Thyroid gland (tissue), 4 donors: Measurements from ENCODE around the gene NRG3.

Experiments
- POLR2A ChIP-seq, 2 donors: fragments of 450-650 bp; IDR thresholded peaks; one replicate each; pipeline ENCODE4 v1.6.1; 2017; ENCODE audit warnings: antibody characterized with exemption in 2 of 2, mild to moderate bottlenecking in 2 of 2, moderate library complexity in 1 of 2
- TF ChIP-seq, protein P1 (sequence below), 6 experiments: fragments of 200-600 bp in 3 of 6; fragments of 450-650 bp in 3 of 6; sonication (generic) in 3 of 6; IDR thresholded peaks; one replicate each; pipeline ENCODE4 v1.5.1; 2016 to 2019; ENCODE audit warnings: antibody characterized with exemption in 6 of 6, mild to moderate bottlenecking in 2 of 6, inconsistent platforms in 1 of 6, moderate library complexity in 1 of 6

- TF ChIP-seq, protein P1, sequence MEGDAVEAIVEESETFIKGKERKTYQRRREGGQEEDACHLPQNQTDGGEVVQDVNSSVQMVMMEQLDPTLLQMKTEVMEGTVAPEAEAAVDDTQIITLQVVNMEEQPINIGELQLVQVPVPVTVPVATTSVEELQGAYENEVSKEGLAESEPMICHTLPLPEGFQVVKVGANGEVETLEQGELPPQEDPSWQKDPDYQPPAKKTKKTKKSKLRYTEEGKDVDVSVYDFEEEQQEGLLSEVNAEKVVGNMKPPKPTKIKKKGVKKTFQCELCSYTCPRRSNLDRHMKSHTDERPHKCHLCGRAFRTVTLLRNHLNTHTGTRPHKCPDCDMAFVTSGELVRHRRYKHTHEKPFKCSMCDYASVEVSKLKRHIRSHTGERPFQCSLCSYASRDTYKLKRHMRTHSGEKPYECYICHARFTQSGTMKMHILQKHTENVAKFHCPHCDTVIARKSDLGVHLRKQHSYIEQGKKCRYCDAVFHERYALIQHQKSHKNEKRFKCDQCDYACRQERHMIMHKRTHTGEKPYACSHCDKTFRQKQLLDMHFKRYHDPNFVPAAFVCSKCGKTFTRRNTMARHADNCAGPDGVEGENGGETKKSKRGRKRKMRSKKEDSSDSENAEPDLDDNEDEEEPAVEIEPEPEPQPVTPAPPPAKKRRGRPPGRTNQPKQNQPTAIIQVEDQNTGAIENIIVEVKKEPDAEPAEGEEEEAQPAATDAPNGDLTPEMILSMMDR (IDR thresholded peaks at IDR 0.05) = no peak
- TF ChIP-seq POLR2A (IDR thresholded peaks at IDR 0.05) = no peak
Measured at GRCh38 chr10:81984428-81984827, 109.4 kb downstream of the NRG3 start.
